A549 (cell line): ENCODE results near the gene ARMH1. TPM values are rescaled to one million over a fixed set of nuclear protein-coding genes. Genes with fewer than 3 reads are reported as not detected.

Experiments used
- ATAC-seq, 2 experiments: fragments of 200-7000 bp in 1 of 2; fragments of >200 bp in 1 of 2; cut with Nextera tagmentation in 1 of 2; cut with Tn5 transposase in 1 of 2; 3 replicates each; pipeline versions ENCODE4 v1.8.0 to v1.9.1; 2018 to 2020; ENCODE audit warnings: mild to moderate bottlenecking in 1 of 2, moderate library complexity in 1 of 2
- CTCF ChIA-PET: fragments of 300-600 bp; sonication (Branson Sonifier 250); formaldehyde crosslinking; extraction: SDS; loops from one replicate; lab custom pipeline; 2021; ENCODE audit warnings: antibody characterized with exemption, inconsistent platforms; lab: Yijun Ruan, JAX
- POLR2A ChIA-PET: fragments of 350-600 bp; formaldehyde crosslinking; extraction: SDS; loops from one replicate; lab custom pipeline; 2021; ENCODE audit warnings: antibody characterized with exemption, inconsistent platforms; lab: Yijun Ruan, JAX
- DNase-seq, 2 experiments: peaks; one replicate each; pipeline versions ENCODE4 v3.0.0 to v3.0.0-alpha.2; 2011 to 2016; ENCODE audit warnings: low read depth in 1 of 2, low spot score in 1 of 2
- FAIRE-seq: peaks from 2 replicates; lab custom pipeline; 2011; peaks lifted over from hg19 to GRCh38; lab: Jason Lieb, UNC
- H3K27ac ChIP-seq, 2 experiments: fragments of >200 bp; sonication (Bioruptor Twin); formaldehyde crosslinking; 3 replicates each; pipeline ENCODE4 v1.5.1; 2016 to 2017
- H3K4me1 ChIP-seq: fragments of >200 bp; sonication (Bioruptor Twin); formaldehyde crosslinking; 3 replicates; pipeline ENCODE4 v1.6.1; 2016
- H3K4me2 ChIP-seq: fragments of >200 bp; sonication (Bioruptor Twin); formaldehyde crosslinking; 3 replicates; pipeline ENCODE4 v1.6.1; 2016
- H3K4me3 ChIP-seq: fragments of >200 bp; sonication (Bioruptor Twin); formaldehyde crosslinking; 3 replicates; pipeline ENCODE4 v1.5.1; 2016
- H3K9me3 ChIP-seq: fragments of >200 bp; sonication (Bioruptor Twin); formaldehyde crosslinking; 3 replicates; pipeline ENCODE4 v1.6.1; 2016
- ATOH8 ChIP-seq: fragments of 250-450 bp; sonication (Bioruptor Pico); IDR thresholded peaks from 2 replicates; pipeline ENCODE4 v1.5.0; 2020; ENCODE audit warnings: low read depth, mild to moderate bottlenecking, moderate library complexity
- BCL3 ChIP-seq: fragments of >200 bp; sonication (Bioruptor Twin); formaldehyde crosslinking; IDR thresholded peaks from 3 replicates; pipeline ENCODE4 v1.6.1; 2016
- CEBPB ChIP-seq, 2 experiments: fragments of >200 bp in 1 of 2; sonication (Bioruptor Twin) in 1 of 2; formaldehyde crosslinking in 1 of 2; IDR thresholded peaks; 2 replicates each; pipeline ENCODE4 v1.6.1; 2012 to 2016
- CHD2 ChIP-seq: fragments of 150-350 bp; IDR thresholded peaks from 2 replicates; pipeline ENCODE4 v1.6.1; 2014; ENCODE audit warnings: low read length; ENCODE audit not compliant: partially characterized antibody
- EHF ChIP-seq: fragments of 250-450 bp; sonication (Bioruptor Pico); IDR thresholded peaks from 2 replicates; pipeline ENCODE4 v1.5.0; 2020; ENCODE audit warnings: mild to moderate bottlenecking
- ELK1 ChIP-seq: fragments of 150-350 bp; IDR thresholded peaks from 2 replicates; pipeline ENCODE4 v1.6.1; 2014; ENCODE audit warnings: low read depth, mild to moderate bottlenecking, low read length
- EP300 ChIP-seq, 2 experiments: fragments of >200 bp; sonication (Bioruptor Twin); formaldehyde crosslinking; IDR thresholded peaks; 2 replicates in 1 of 2; 3 replicates in 1 of 2; pipeline ENCODE4 v1.6.1; 2016 to 2017
- ESRRA ChIP-seq: fragments of 150-350 bp; IDR thresholded peaks from 2 replicates; pipeline ENCODE4 v1.6.1; 2014; ENCODE audit warnings: mild to moderate bottlenecking, low read length, borderline replicate concordance
- FOSB ChIP-seq: fragments of 250-450 bp; sonication (Bioruptor Pico); IDR thresholded peaks from 2 replicates; pipeline ENCODE4 v1.5.0; 2020; ENCODE audit warnings: mild to moderate bottlenecking, moderate library complexity
- FOSL2 ChIP-seq, 2 experiments: fragments of 450-650 bp in 1 of 2; fragments of >200 bp in 1 of 2; sonication (Bioruptor Twin) in 1 of 2; formaldehyde crosslinking; IDR thresholded peaks; 2 replicates each; pipeline versions ENCODE4 v1.5.0 to v1.6.1; 2016 to 2020; ENCODE audit warnings: mild to moderate bottlenecking in 1 of 2, moderate library complexity in 1 of 2
- FOXS1 ChIP-seq: fragments of 250-450 bp; sonication (Bioruptor Pico); IDR thresholded peaks from 2 replicates; pipeline ENCODE4 v1.5.0; 2020; ENCODE audit warnings: mild to moderate bottlenecking, moderate library complexity
- HES2 ChIP-seq: fragments of >200 bp; sonication (Bioruptor Twin); formaldehyde crosslinking; IDR thresholded peaks from 2 replicates; pipeline ENCODE4 v1.6.1; 2016
- HEYL ChIP-seq: fragments of 250-450 bp; sonication (Bioruptor Pico); IDR thresholded peaks from 2 replicates; pipeline ENCODE4 v1.8.0; 2021; ENCODE audit warnings: mild to moderate bottlenecking, moderate library complexity
- HMGXB4 ChIP-seq: fragments of 250-450 bp; sonication (Bioruptor Pico); IDR thresholded peaks from 2 replicates; pipeline ENCODE4 v1.5.0; 2021; ENCODE audit warnings: mild to moderate bottlenecking, moderate library complexity, borderline replicate concordance
- HOXB5 ChIP-seq: fragments of 250-450 bp; sonication (Bioruptor Pico); IDR thresholded peaks from 2 replicates; pipeline ENCODE4 v1.5.0; 2020; ENCODE audit warnings: mild to moderate bottlenecking, moderate library complexity
- JUN ChIP-seq, 2 experiments: fragments of >200 bp; sonication (Bioruptor Twin); formaldehyde crosslinking; IDR thresholded peaks; 2 replicates in 1 of 2; 3 replicates in 1 of 2; pipeline ENCODE4 v1.6.1; 2016 to 2017
- JUNB ChIP-seq: fragments of >200 bp; sonication (Bioruptor Twin); formaldehyde crosslinking; IDR thresholded peaks from 2 replicates; pipeline ENCODE4 v1.6.1; 2016
- MYC ChIP-seq: IDR thresholded peaks from 2 replicates; pipeline ENCODE4 v1.6.1; 2012; ENCODE audit warnings: mild to moderate bottlenecking, inconsistent platforms, low read length, improper control_type of control experiment, borderline replicate concordance
- NFE2L2 ChIP-seq: fragments of 150-350 bp; conservative IDR thresholded peaks from 2 replicates; pipeline ENCODE4 v1.6.1; 2014; ENCODE audit warnings: low read length
- NPAS2 ChIP-seq: fragments of 250-450 bp; sonication (Bioruptor Pico); IDR thresholded peaks from 2 replicates; pipeline ENCODE4 v1.8.0; 2022; ENCODE audit warnings: mild to moderate bottlenecking, moderate library complexity, borderline replicate concordance
- PBX3 ChIP-seq: IDR thresholded peaks from 2 replicates; pipeline ENCODE4 v1.6.1; 2012
- POLR2A ChIP-seq: IDR thresholded peaks from 2 replicates; pipeline ENCODE4 v1.6.1; 2012; ENCODE audit warnings: mild to moderate bottlenecking, low read length
- RFX5 ChIP-seq: fragments of 450-650 bp; IDR thresholded peaks from 2 replicates; pipeline ENCODE4 v1.7.1; 2014; ENCODE audit warnings: antibody characterized with exemption, mild to moderate bottlenecking, moderate library complexity
- RNF2 ChIP-seq: fragments of 200-600 bp; sonication (generic); IDR thresholded peaks from 2 replicates; pipeline ENCODE4 v1.6.1; 2016; ENCODE audit warnings: low read depth, mild to moderate bottlenecking, antibody characterized with exemption, moderate library complexity, borderline replicate concordance
- SMC3 ChIP-seq: fragments of >200 bp; sonication (Bioruptor Twin); formaldehyde crosslinking; IDR thresholded peaks from 3 replicates; pipeline ENCODE4 v1.6.1; 2018; ENCODE audit warnings: inconsistent platforms
- TFCP2L1 ChIP-seq: fragments of 250-450 bp; sonication (Bioruptor Pico); IDR thresholded peaks from 2 replicates; pipeline ENCODE4 v1.5.0; 2021; ENCODE audit warnings: mild to moderate bottlenecking
- TP53 ChIP-seq: fragments of 250-450 bp; sonication (Bioruptor Pico); IDR thresholded peaks from 2 replicates; pipeline ENCODE4 v1.5.0; 2021; ENCODE audit warnings: mild to moderate bottlenecking, moderate library complexity
- ZC3H11A ChIP-seq: fragments of 450-650 bp; IDR thresholded peaks from 2 replicates; pipeline ENCODE4 v1.6.1; 2014; ENCODE audit warnings: antibody characterized with exemption, mild to moderate bottlenecking
- ZFP36 ChIP-seq: fragments of 450-650 bp; IDR thresholded peaks from 2 replicates; pipeline ENCODE4 v1.6.1; 2014; ENCODE audit warnings: borderline replicate concordance; ENCODE audit not compliant: partially characterized antibody
- ZSCAN20 ChIP-seq: fragments of 250-450 bp; sonication (Bioruptor Pico); IDR thresholded peaks from 2 replicates; pipeline ENCODE4 v1.8.0; 2022; ENCODE audit warnings: mild to moderate bottlenecking, moderate library complexity
- WGBS: methylation state at CpG from one replicate; pipeline ENCODE4 v1.1.6; 2017; ENCODE audit errors: missing lambda C conversion rate; 5-methylcytosine and 5-hydroxymethylcytosine counted together
- polyA plus RNA-seq, 4 experiments: library from polyadenylated mRNA; depleted of rRNA in 3 of 4; stranded (reverse); fragments of >200 nt; fragmentation: RNase III in 1 of 4; extraction: RNeasy Plus Mini Kit Qiagen cat#74134 plus additional on column Dnase treatment in 1 of 4; gene quantifications; 2 replicates in 3 of 4; 3 replicates in 1 of 4; pipeline ENCODE4 v1.2.3, GENCODE V29; 2011 to 2017

The ARMH1 gene
- polyA plus RNA-seq, 2 of the 4 experiments (the other 2 are of a cell fraction), result 2.4 to 2.7 TPM

GRCh38 chr1:44701141-44701573 lies 26.6 kb downstream of the ARMH1 start (continued):
- TF ChIP-seq ATOH8 (CRISPR knock-in tag) (no peak), TP53 (CRISPR knock-in tag) (no peak), JUN (IDR thresholded peaks at IDR 0.05) (no peak), CEBPB (IDR thresholded peaks at IDR 0.05) (no peak), ELK1 (no peak)

GRCh38 chr1:44705470-44705869 lies 31.0 kb downstream of the ARMH1 start:
- 93% methylated on average over 6 of the region's 6 CpGs for WGBS
- H3K9me3 ChIP-seq, result no peaks in the 10 kb centered on the region
- no peak for DNase-seq
- no peak overlapping the region for H3K4me3 ChIP-seq
- no peak overlapping the region for H3K4me2 ChIP-seq
- H3K27ac ChIP-seq, result peak overlapping the region; percentile 84 to 93; a peak in 1 of 6 replicates
- TF ChIP-seq MYC, result no peak
- TF ChIP-seq NPAS2 (CRISPR knock-in tag), result no peak
- no peak for TF ChIP-seq HES2
- TF ChIP-seq FOSB (CRISPR knock-in tag), result no peak
- TF ChIP-seq RNF2, result no peak
- no peak for TF ChIP-seq ZSCAN20 (CRISPR knock-in tag)
- no peak for TF ChIP-seq EHF (CRISPR knock-in tag)
- TF ChIP-seq FOSL2 (IDR thresholded peaks at IDR 0.05), result no peak
- no peak for TF ChIP-seq FOSL2 (CRISPR knock-in tag; IDR thresholded peaks at IDR 0.05)
- TF ChIP-seq ESRRA, result no peak
- TF ChIP-seq HEYL, result no peak
- no peak for TF ChIP-seq BCL3
- TF ChIP-seq SMC3, result no peak
- no peak for TF ChIP-seq CHD2
- POLR2A ChIA-PET, result interaction anchor here (3.8 kb wide), 1 partner anchor 16 kb away, joined by 27 read pairs; no protein-coding TSS in a partner anchor
- CTCF ChIA-PET, result interaction anchor here (2.4 to 3.6 kb wide), 2 partner anchors 10 to 53 kb away, joined by 12 read pairs; no protein-coding TSS in a partner anchor
- H3K4me1 ChIP-seq, result peaks cover 42% of the 10 kb centered on the region
- FAIRE-seq, result no peak
- no peak for ATAC-seq

- WGBS, result 88% methylated on average over 2 of the region's 2 CpGs
- CTCF ChIA-PET, result interaction anchor here (1.2 to 3.6 kb wide), 3 partner anchors 9 to 53 kb away, joined by 4 to 12 read pairs (median 12); no protein-coding TSS in a partner anchor
- peak overlapping the region; percentile 84 to 93 for H3K27ac ChIP-seq
- H3K9me3 ChIP-seq, result no peaks in the 10 kb centered on the region
- H3K4me2 ChIP-seq, result no peak overlapping the region
- TF ChIP-seq HMGXB4 (CRISPR knock-in tag) (no peak), RFX5 (no peak), ZFP36 (no peak), ESRRA (no peak), NFE2L2 (no peak), ZC3H11A (no peak), PBX3 (no peak), FOXS1 (no peak), HOXB5 (no peak), POLR2A (no peak), TFCP2L1 (no peak), EP300 (IDR thresholded peaks at IDR 0.05) (no peak), NPAS2 (CRISPR knock-in tag) (no peak), JUNB (no peak)
- TF ChIP-seq, all 56 proteins: peak for 0
- ATAC-seq (no peak), DNase-seq (no peak), FAIRE-seq (no peak)
- Histone ChIP-seq H3K4me3 (no peak overlapping the region), H3K4me1 (peaks cover 38% of the 10 kb centered on the region)
- POLR2A ChIA-PET, result interaction anchor here (3.8 kb wide), 1 partner anchor 16 kb away, joined by 27 read pairs; no protein-coding TSS in a partner anchor
Measured at GRCh38 chr1:44705938-44706337, 31.4 kb downstream of the ARMH1 start.
